Calu3 (cell line): ENCODE measurements around the gene CLCN1. TPM values are rescaled to one million over a fixed set of nuclear protein-coding genes. Genes with fewer than 3 reads are reported as not detected.

Source experiments
- BruUV-seq: library from RNA; stranded (reverse); fragments of 400-500 nt; replicated peaks from 2 replicates; lab custom pipeline; 2021; lab: Mats Ljungman, UMichigan
- CTCF ChIA-PET: fragments of 300-600 bp; sonication (Branson Sonifier 250); formaldehyde crosslinking; loops from one replicate; lab custom pipeline; 2022; ENCODE audit warnings: antibody characterized with exemption; lab: Charles Lee
- DNase-seq: peaks from one replicate; pipeline ENCODE4 v3.0.0; 2022
- H3K27ac Mint-ChIP-seq: one replicate; pipeline ENCODE4 v1.8.0; 2022; ENCODE audit warnings: mixed read lengths; ENCODE audit not compliant: unreplicated experiment
- H3K27me3 Mint-ChIP-seq: one replicate; pipeline ENCODE4 v1.8.0; 2022; ENCODE audit warnings: mixed read lengths; ENCODE audit not compliant: unreplicated experiment
- H3K36me3 Mint-ChIP-seq: one replicate; pipeline ENCODE4 v1.8.0; 2022; ENCODE audit warnings: mild to moderate bottlenecking, moderate library complexity, mixed read lengths; ENCODE audit not compliant: insufficient read depth, unreplicated experiment
- H3K4me1 Mint-ChIP-seq: one replicate; pipeline ENCODE4 v1.8.0; 2022; ENCODE audit warnings: mild to moderate bottlenecking, low read depth, mixed read lengths; ENCODE audit not compliant: unreplicated experiment
- H3K4me3 Mint-ChIP-seq: one replicate; pipeline ENCODE4 v1.8.0; 2022; ENCODE audit warnings: mild to moderate bottlenecking, low read depth, moderate library complexity, mixed read lengths; ENCODE audit not compliant: unreplicated experiment
- H3K9me3 Mint-ChIP-seq: one replicate; pipeline ENCODE4 v1.8.0; 2022; ENCODE audit warnings: low read depth, mixed read lengths; ENCODE audit not compliant: unreplicated experiment
- CTCF ChIP-seq: fragments of 200-600 bp; IDR thresholded peaks from one replicate; pipeline ENCODE4 v1.8.0; 2022; ENCODE audit warnings: antibody characterized with exemption; ENCODE audit not compliant: unreplicated experiment
- intact Hi-C: fragments of 100-400 bp; cut with micrococcal nuclease; formaldehyde crosslinking; loops from one replicate; pipeline ENCODE4 v1.10.0; 2022; ENCODE audit not compliant: unreplicated experiment
- total RNA-seq: library from RNA; stranded (reverse); gene quantifications from 2 replicates; pipeline ENCODE4 v1.2.3, GENCODE V29; 2022

CLCN1 gene
- total RNA-seq, 1 experiment from 2014 or later = 0.61 TPM

GRCh38 chr7:143295870-143296269, 20.0 kb upstream of the CLCN1 start:
- TF ChIP-seq CTCF = no peak
- H3K36me3 Mint-ChIP-seq = peaks cover 43% of the 10 kb centered on the region
- H3K9me3 Mint-ChIP-seq = no peaks in the 10 kb centered on the region
- no TSS peak for BruUV-seq
- no peak overlapping the region for H3K27ac Mint-ChIP-seq
- peaks cover 14% of the 10 kb centered on the region for H3K4me1 Mint-ChIP-seq
- no peak overlapping the region for H3K4me3 Mint-ChIP-seq
- intact Hi-C loops = no loop called here
- CTCF ChIA-PET = interaction anchor here (0.8 to 1.3 kb wide), 3 partner anchors 10 to 55 kb away, joined by 3 to 6 read pairs (median 4); partner anchors contain the start of gene GSTK1
- no peaks in the 10 kb centered on the region for H3K27me3 Mint-ChIP-seq
- DNase-seq = no peak

- Mint-ChIP-seq H3K4me3 (no peak overlapping the region), H3K27ac (peak overlapping the region; percentile 4), H3K4me1 (peaks cover 14% of the 10 kb centered on the region)
Observed at GRCh38 chr7:143296686-143297085, 19.2 kb upstream of the CLCN1 start.

GRCh38 chr7:143299346-143299745, 16.6 kb upstream of the CLCN1 start:
- Mint-ChIP-seq H3K9me3 (no peaks in the 10 kb centered on the region), H3K27me3 (no peaks in the 10 kb centered on the region), H3K4me1 (peaks cover 14% of the 10 kb centered on the region), H3K27ac (no peak overlapping the region), H3K36me3 (peaks cover 34% of the 10 kb centered on the region), H3K4me3 (no peak overlapping the region)
- no TSS peak for BruUV-seq
- no peak for DNase-seq
- TF ChIP-seq CTCF = no peak
- intact Hi-C loops = no loop called here
- CTCF ChIA-PET = interaction anchor here (1.0 to 1.9 kb wide), 3 partner anchors 9 to 59 kb away, joined by 3 to 9 read pairs (median 5); partner anchors contain the start of gene CASP2

More at GRCh38 chr7:143296686-143297085, 19.2 kb upstream of the CLCN1 start:
- TF ChIP-seq CTCF = no peak
- intact Hi-C loops = no loop called here
- CTCF ChIA-PET = interaction anchor here (0.5 to 1.3 kb wide), 4 partner anchors 11 to 56 kb away, joined by 3 to 6 read pairs (median 4); partner anchors contain the start of gene GSTK1
- Mint-ChIP-seq H3K9me3 (no peaks in the 10 kb centered on the region), H3K36me3 (peaks cover 42% of the 10 kb centered on the region), H3K27me3 (no peaks in the 10 kb centered on the region)
- BruUV-seq = no TSS peak
- DNase-seq = no peak

DNA sequence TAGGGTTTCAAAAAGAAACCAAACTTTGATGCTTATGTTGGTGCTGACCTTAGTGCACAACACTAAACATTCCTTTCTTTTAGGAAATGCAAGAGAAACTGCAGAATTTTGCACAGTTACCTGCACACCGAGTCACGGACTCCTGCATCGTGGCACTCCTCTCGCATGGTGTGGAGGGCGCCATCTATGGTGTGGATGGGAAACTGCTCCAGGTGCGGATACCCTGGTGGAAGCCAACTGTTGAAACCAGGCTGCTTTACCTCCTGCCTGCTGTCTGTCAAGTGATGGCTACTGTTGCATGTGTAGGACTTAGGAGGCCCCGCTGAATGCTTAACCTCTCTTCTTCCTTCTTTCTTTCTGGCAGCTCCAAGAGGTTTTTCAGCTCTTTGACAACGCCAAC, 16.1 kb upstream of the CLCN1 start:
- CTCF ChIA-PET = interaction anchor here (1.0 to 1.9 kb wide), 3 partner anchors 9 to 59 kb away, joined by 3 to 9 read pairs (median 5); partner anchors contain the start of gene CASP2
- no peaks in the 10 kb centered on the region for H3K27me3 Mint-ChIP-seq
- intact Hi-C loops = no loop called here
- BruUV-seq = no TSS peak
- no peak overlapping the region for H3K27ac Mint-ChIP-seq
- no peaks in the 10 kb centered on the region for H3K9me3 Mint-ChIP-seq
- peak; percentile 55 for TF ChIP-seq CTCF
- H3K36me3 Mint-ChIP-seq = peaks cover 34% of the 10 kb centered on the region
- peaks cover 14% of the 10 kb centered on the region for H3K4me1 Mint-ChIP-seq
- peak; percentile 61 for DNase-seq
- H3K4me3 Mint-ChIP-seq = no peak overlapping the region
